ENCODE results near the gene SGPP1. TPM values are rescaled to one million over a fixed set of nuclear protein-coding genes. Genes with fewer than 3 reads are reported as not detected.

The SGPP1 gene
- total RNA-seq, 1 experiment from 2014 or later, result 19.3 TPM

DNA sequence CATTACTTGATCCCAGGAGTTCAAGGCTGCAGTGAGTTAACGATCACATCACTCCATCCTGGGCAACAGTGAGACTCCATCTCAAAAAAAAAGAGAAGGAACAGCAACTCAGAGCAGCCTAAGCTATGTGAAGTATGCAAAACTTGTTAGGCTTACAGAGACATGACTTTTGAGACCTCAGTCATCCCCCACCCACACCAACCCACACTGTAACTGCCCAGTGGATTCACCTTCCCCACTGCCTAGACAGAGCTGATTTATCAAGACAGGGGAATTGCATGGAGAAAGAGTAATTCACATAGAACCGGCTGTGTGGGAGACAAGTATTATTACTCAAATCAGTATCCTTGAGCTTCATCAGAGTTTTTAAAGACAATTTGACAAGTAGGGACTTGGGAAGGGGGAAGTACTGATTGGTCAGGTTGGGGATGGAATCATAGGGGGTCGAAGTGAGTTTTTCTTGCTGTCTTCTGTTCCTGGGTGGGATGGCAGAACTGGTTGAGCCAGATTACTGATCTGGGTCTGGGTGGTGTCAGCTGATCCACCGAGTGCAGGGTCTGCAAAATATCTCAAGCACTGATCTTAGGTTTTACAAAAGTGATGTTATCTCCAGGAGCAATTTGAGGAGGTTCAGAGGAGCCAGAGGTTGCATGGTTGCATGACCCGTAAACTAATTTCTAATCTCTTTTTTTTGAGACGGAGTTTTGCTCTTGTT is 80.0 kb downstream of the SGPP1 start:
- H3K9me2 ChIP-seq (replicated peaks; ENCODE audit: low read length), result no peaks in the 10 kb centered on the region
- no peaks in the 10 kb centered on the region for H3K36me3 ChIP-seq (ENCODE audit: low read depth, low read length)
- no peak overlapping the region for H2AFZ ChIP-seq (ENCODE audit: low read length)
- DNase-seq (no peak), ATAC-seq (no peak)
- no peaks in the 10 kb centered on the region for H3K27me3 ChIP-seq (ENCODE audit: low read length)
- no peaks in the 10 kb centered on the region for H3K9me3 ChIP-seq (ENCODE audit: low read length)
- H3K4me3 ChIP-seq (ENCODE audit: low read length), result no peak overlapping the region
- ChIA-PET CTCF (no interaction called here), POLR2A (ENCODE audit: unreplicated experiment) (no interaction called here)
- H3F3A ChIP-seq (ENCODE audit: low read length, unreplicated experiment), result no peaks in the 10 kb centered on the region
- H3K4me2 ChIP-seq (ENCODE audit: low read length), result no peak overlapping the region
- H4K20me1 ChIP-seq (ENCODE audit: low read length), result no peaks in the 10 kb centered on the region
- TF ChIP-seq EZH2phosphoT487 (IDR thresholded peaks at IDR 0.05; ENCODE audit: borderline replicate concordance, low read length) (no peak), EZH2 (IDR thresholded peaks at IDR 0.05; ENCODE audit: low read length, unreplicated experiment) (no peak)
- TF ChIP-seq, protein P1, sequence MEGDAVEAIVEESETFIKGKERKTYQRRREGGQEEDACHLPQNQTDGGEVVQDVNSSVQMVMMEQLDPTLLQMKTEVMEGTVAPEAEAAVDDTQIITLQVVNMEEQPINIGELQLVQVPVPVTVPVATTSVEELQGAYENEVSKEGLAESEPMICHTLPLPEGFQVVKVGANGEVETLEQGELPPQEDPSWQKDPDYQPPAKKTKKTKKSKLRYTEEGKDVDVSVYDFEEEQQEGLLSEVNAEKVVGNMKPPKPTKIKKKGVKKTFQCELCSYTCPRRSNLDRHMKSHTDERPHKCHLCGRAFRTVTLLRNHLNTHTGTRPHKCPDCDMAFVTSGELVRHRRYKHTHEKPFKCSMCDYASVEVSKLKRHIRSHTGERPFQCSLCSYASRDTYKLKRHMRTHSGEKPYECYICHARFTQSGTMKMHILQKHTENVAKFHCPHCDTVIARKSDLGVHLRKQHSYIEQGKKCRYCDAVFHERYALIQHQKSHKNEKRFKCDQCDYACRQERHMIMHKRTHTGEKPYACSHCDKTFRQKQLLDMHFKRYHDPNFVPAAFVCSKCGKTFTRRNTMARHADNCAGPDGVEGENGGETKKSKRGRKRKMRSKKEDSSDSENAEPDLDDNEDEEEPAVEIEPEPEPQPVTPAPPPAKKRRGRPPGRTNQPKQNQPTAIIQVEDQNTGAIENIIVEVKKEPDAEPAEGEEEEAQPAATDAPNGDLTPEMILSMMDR (conservative IDR thresholded peaks at IDR 0.05; ENCODE audit: low read depth, low read length), result no peak
- H3K79me2 ChIP-seq (ENCODE audit: low read length), result peaks cover 5% of the 10 kb centered on the region; the same call in 1 of the 2 replicates
- intact Hi-C loops (cut with micrococcal nuclease), result no loop called here
- no TSS peak for BruUV-seq (replicated peaks)
- H3K4me1 ChIP-seq (ENCODE audit: insufficient read depth, low read length), result peaks cover 4% of the 10 kb centered on the region
- no peak overlapping the region for H3K27ac ChIP-seq (ENCODE audit: low read length)
- no peak overlapping the region for H3K9ac ChIP-seq (ENCODE audit: low read length)

DNA sequence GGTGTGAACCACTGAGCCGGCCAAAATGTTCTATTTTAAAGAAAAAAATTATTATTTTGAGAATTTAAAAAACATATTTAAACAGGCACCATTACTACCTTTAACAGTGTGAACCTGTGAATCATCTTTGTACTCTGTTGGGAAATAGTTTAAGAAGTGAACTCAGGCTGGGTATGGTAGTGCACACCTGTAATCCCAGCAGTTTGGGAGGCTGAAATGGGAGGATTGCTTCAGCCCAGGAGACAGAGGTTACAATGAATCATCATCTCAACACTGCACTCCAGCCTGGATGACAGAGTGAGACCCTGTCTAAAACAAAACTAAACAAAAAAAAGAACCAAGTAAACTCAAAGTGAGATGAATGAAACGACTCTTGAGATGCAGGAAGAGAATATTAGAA is 83.1 kb downstream of the SGPP1 start:
- no peak for ATAC-seq
- Histone ChIP-seq H3K4me1 (ENCODE audit: insufficient read depth, low read length) (peaks cover 13% of the 10 kb centered on the region), H2AFZ (ENCODE audit: low read length) (no peak overlapping the region), H3K4me3 (ENCODE audit: low read length) (no peak overlapping the region), H3K9me2 (replicated peaks; ENCODE audit: low read length) (no peaks in the 10 kb centered on the region), H3K79me2 (ENCODE audit: low read length) (peaks cover 21% of the 10 kb centered on the region), H3K27ac (ENCODE audit: low read length) (no peak overlapping the region), H3F3A (ENCODE audit: low read length, unreplicated experiment) (no peaks in the 10 kb centered on the region), H3K9ac (ENCODE audit: low read length) (no peak overlapping the region), H3K36me3 (ENCODE audit: low read depth, low read length) (no peaks in the 10 kb centered on the region; the same call in 1 of the 2 replicates), H4K20me1 (ENCODE audit: low read length) (no peaks in the 10 kb centered on the region), H3K4me2 (ENCODE audit: low read length) (no peak overlapping the region), H3K9me3 (ENCODE audit: low read length) (no peaks in the 10 kb centered on the region), H3K27me3 (ENCODE audit: low read length) (no peaks in the 10 kb centered on the region)
- ChIA-PET POLR2A (ENCODE audit: unreplicated experiment) (no interaction called here), CTCF (no interaction called here)
- TF ChIP-seq, protein P1 (conservative IDR thresholded peaks at IDR 0.05; ENCODE audit: low read depth, low read length), result no peak
- TF ChIP-seq EZH2phosphoT487 (IDR thresholded peaks at IDR 0.05; ENCODE audit: borderline replicate concordance, low read length), result no peak
- no peak for TF ChIP-seq EZH2 (IDR thresholded peaks at IDR 0.05; ENCODE audit: low read length, unreplicated experiment)
- DNase-seq, result peak; percentile 15
- intact Hi-C loops (cut with micrococcal nuclease), result loop anchor here (5.0 kb wide), 5 partner anchors 68 to 348 kb away; partner anchors contain the start of gene SYNE2
- BruUV-seq (replicated peaks), result no TSS peak
